OCI-LY1 (cell line): ENCODE data around the gene PIGZ.

Source experiments
- H2AFZ ChIP-seq: fragments of 200-600 bp; sonication (generic), shearing (Covaris generic); 2 replicates; pipeline ENCODE4 v1.6.0; 2014; ENCODE audit warnings: antibody characterized with exemption, mild to moderate bottlenecking, low read length
- H3F3A ChIP-seq: fragments of 200-600 bp; sonication (generic), shearing (Covaris generic); 2 replicates; pipeline ENCODE4 v1.6.0; 2014; ENCODE audit warnings: mild to moderate bottlenecking, antibody characterized with exemption, low read length, moderate library complexity; ENCODE audit not compliant: insufficient read depth
- H3K27ac ChIP-seq: fragments of 200-600 bp; sonication (generic); 2 replicates; pipeline ENCODE4 v1.5.1; 2014; ENCODE audit warnings: low read length, mixed run types, mild to moderate bottlenecking, low read depth; ENCODE audit not compliant: poor library complexity, severe bottlenecking
- H3K27me3 ChIP-seq: fragments of 200-600 bp; sonication (generic); 2 replicates; pipeline ENCODE4 v1.6.0; 2014; ENCODE audit warnings: antibody characterized with exemption, mild to moderate bottlenecking, low read length, moderate library complexity; ENCODE audit not compliant: insufficient read depth
- H3K36me3 ChIP-seq: fragments of 200-600 bp; sonication (generic); 2 replicates; pipeline ENCODE4 v1.6.1; 2014; ENCODE audit warnings: mild to moderate bottlenecking, antibody characterized with exemption, low read length, moderate library complexity, mixed read lengths; ENCODE audit not compliant: insufficient read depth
- H3K4me1 ChIP-seq: fragments of 200-600 bp; sonication (generic); 2 replicates; pipeline ENCODE4 v1.5.1; 2014; ENCODE audit warnings: mild to moderate bottlenecking, low read length, moderate library complexity; ENCODE audit not compliant: insufficient read depth, severe bottlenecking
- H3K4me2 ChIP-seq: fragments of 200-600 bp; sonication (generic), shearing (Covaris generic); 2 replicates; pipeline ENCODE4 v1.6.1; 2014; ENCODE audit warnings: low read length
- H3K4me3 ChIP-seq: fragments of 200-600 bp; sonication (generic); 2 replicates; pipeline ENCODE4 v1.5.1; 2014; ENCODE audit warnings: low read length, low read depth, mild to moderate bottlenecking, mixed read lengths; ENCODE audit not compliant: poor library complexity, severe bottlenecking
- H3K79me2 ChIP-seq: fragments of 200-600 bp; shearing (Covaris generic); 2 replicates; pipeline ENCODE4 v1.6.1; 2016; ENCODE audit warnings: mixed run types, low read length, mixed read lengths; ENCODE audit not compliant: insufficient read depth
- H3K9ac ChIP-seq: fragments of 200-600 bp; sonication (generic), shearing (Covaris generic); 2 replicates; pipeline ENCODE4 v1.6.1; 2014; ENCODE audit warnings: mild to moderate bottlenecking, low read length, mixed read lengths
- H3K9me2 ChIP-seq: fragments of 200-600 bp; sonication (generic), shearing (Covaris generic); 2 replicates; pipeline ENCODE4 v1.6.1; 2014; ENCODE audit warnings: low read depth, mild to moderate bottlenecking, low read length, mixed read lengths
- H3K9me3 ChIP-seq: fragments of 200-600 bp; shearing (Covaris generic); 2 replicates; pipeline ENCODE4 v1.6.1; 2014; ENCODE audit warnings: low read length, mixed read lengths
- H4K20me1 ChIP-seq: fragments of 200-600 bp; sonication (generic), shearing (Covaris generic); 2 replicates; pipeline ENCODE4 v1.6.0; 2016; ENCODE audit warnings: mild to moderate bottlenecking, low read length; ENCODE audit not compliant: insufficient read depth
- CTCF ChIP-seq: fragments of 200-600 bp; sonication (generic), shearing (Covaris generic); IDR thresholded peaks from 2 replicates; pipeline ENCODE4 v1.5.1; 2017; ENCODE audit warnings: mild to moderate bottlenecking, antibody characterized with exemption, low read length, moderate library complexity, mixed read lengths
- EZH2 ChIP-seq: fragments of 200-600 bp; sonication (generic), shearing (Covaris generic); IDR thresholded peaks from 2 replicates; pipeline ENCODE4 v1.8.0; 2017; ENCODE audit warnings: borderline replicate concordance, mixed run types, mild to moderate bottlenecking, antibody characterized with exemption, low read length, moderate library complexity, mixed read lengths

Gene PIGZ

DNA sequence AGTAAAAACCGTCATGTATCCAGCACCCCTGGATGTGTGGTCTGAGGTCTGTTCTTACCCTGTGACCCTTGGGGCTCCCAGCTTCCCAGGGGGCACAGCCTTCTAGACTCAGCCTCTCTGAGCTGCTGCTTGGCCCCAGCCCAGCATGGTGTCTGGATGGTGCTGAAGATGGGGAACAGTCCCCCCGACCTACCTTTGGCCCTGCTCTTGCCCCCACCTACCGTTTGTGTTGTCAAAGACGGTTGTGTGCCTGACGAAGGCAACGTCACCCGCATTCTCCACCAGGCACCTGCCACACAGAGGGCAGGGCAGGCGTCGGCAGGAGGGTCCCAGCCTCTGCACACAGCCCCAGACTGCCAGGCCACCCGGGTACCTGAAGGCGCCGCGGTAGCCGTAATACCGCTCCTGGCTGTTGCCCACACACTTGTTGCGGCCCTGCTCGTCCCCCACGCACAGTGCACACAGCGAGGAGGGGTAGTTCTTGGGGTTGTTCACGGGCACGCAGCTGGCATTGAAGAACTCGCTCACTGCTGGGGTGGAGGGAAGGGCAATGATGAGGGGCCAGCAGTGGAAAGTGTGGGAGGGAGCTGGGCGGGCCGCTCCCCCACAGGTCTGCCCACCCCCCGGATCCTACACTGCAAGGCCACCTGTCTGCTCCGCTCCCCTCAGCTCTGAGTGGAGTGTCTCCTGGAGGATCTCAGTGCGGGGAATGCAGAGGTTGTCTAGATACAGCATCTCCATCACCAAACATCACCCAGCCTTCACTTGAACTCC, 40.0 kb upstream of the PIGZ start:
- H2AFZ ChIP-seq, result no peak overlapping the region
- H4K20me1 ChIP-seq, result no peaks in the 10 kb centered on the region

GRCh38 chr3:197007953-197008352, 39.3 kb upstream of the PIGZ start:
- Histone ChIP-seq H3K27ac (no peak overlapping the region), H4K20me1 (no peaks in the 10 kb centered on the region), H2AFZ (no peak overlapping the region), H3K4me1 (peaks cover 12% of the 10 kb centered on the region), H3K4me2 (no peak overlapping the region), H3K9me2 (no peaks in the 10 kb centered on the region), H3K9ac (no peak overlapping the region), H3K4me3 (no peak overlapping the region), H3K9me3 (no peaks in the 10 kb centered on the region), H3K27me3 (peaks cover 28% of the 10 kb centered on the region), H3K36me3 (no peaks in the 10 kb centered on the region), H3F3A (no peaks in the 10 kb centered on the region), H3K79me2 (no peaks in the 10 kb centered on the region)
- TF ChIP-seq CTCF, result no peak
- no peak for TF ChIP-seq EZH2

More for the DNA sequence above, 40.0 kb upstream of the PIGZ start:
- Histone ChIP-seq H3K9me2 (no peaks in the 10 kb centered on the region), H3K4me1 (peaks cover 10% of the 10 kb centered on the region), H3K36me3 (no peaks in the 10 kb centered on the region), H3K79me2 (no peaks in the 10 kb centered on the region), H3F3A (no peaks in the 10 kb centered on the region), H3K9me3 (no peaks in the 10 kb centered on the region), H3K4me2 (no peak overlapping the region), H3K27ac (no peak overlapping the region), H3K4me3 (no peak overlapping the region), H3K9ac (no peak overlapping the region), H3K27me3 (peaks cover 31% of the 10 kb centered on the region)
- TF ChIP-seq CTCF, result no peak
- TF ChIP-seq EZH2, result no peak

- Histone ChIP-seq H3K27ac (no peak overlapping the region), H3K4me3 (no peak overlapping the region), H3K4me1 (peaks cover 14% of the 10 kb centered on the region), H3K9me2 (no peaks in the 10 kb centered on the region), H3K4me2 (no peak overlapping the region), H3K27me3 (peaks cover 26% of the 10 kb centered on the region), H3F3A (no peaks in the 10 kb centered on the region), H3K36me3 (no peaks in the 10 kb centered on the region), H4K20me1 (no peaks in the 10 kb centered on the region), H3K79me2 (no peaks in the 10 kb centered on the region), H3K9ac (no peak overlapping the region), H2AFZ (no peak overlapping the region), H3K9me3 (no peaks in the 10 kb centered on the region)
- TF ChIP-seq CTCF, result no peak
- no peak for TF ChIP-seq EZH2
Measured at GRCh38 chr3:197007296-197007940, 38.8 kb upstream of the PIGZ start.
